Activated T-cell treated with anti-CD3 and anti-CD28 coated beads, Interleukin-2, amount 50 U/mL, for 4 hours (primary cell): ENCODE measurements around the gene MED16. TPM values are rescaled to one million over a fixed set of nuclear protein-coding genes. Genes with fewer than 3 reads are reported as not detected.

Experiments
- ATAC-seq, 2 donors: fragments of 200-7000 bp; cut with Tn5 transposase; one replicate each; pipeline ENCODE4 v1.10.0; 2021
- DNase-seq: peaks from one replicate; pipeline ENCODE4 v3.0.0-alpha.2; 2020
- H3K27me3 Mint-ChIP-seq: one replicate; pipeline ENCODE4 v1.8.0; 2021; ENCODE audit warnings: low read depth, mixed read lengths
- H3K36me3 Mint-ChIP-seq: one replicate; pipeline ENCODE4 v1.8.0; 2022; ENCODE audit warnings: mixed read lengths; ENCODE audit not compliant: insufficient read depth
- H3K4me1 Mint-ChIP-seq: one replicate; pipeline ENCODE4 v1.8.0; 2021; ENCODE audit warnings: low read depth, mixed read lengths
- H3K4me3 Mint-ChIP-seq: one replicate; pipeline ENCODE4 v1.8.0; 2021; ENCODE audit warnings: mild to moderate bottlenecking, moderate library complexity, mixed read lengths
- H3K9me3 Mint-ChIP-seq: one replicate; pipeline ENCODE4 v1.8.0; 2021; ENCODE audit warnings: mixed read lengths
- total RNA-seq, 3 donors: library from RNA; stranded (reverse); gene quantifications; one replicate each; pipeline ENCODE4 v1.2.1, GENCODE V29; 2021

The MED16 gene
- 10 to 100 TPM; 70.4 to 73.9 (median 73.6) TPM for total RNA-seq

- H3K36me3 Mint-ChIP-seq = peaks cover 10% of the 10 kb centered on the region
- ATAC-seq = peak; percentile 93 to 94
- H3K9me3 Mint-ChIP-seq = no peaks in the 10 kb centered on the region
- H3K27me3 Mint-ChIP-seq = no peaks in the 10 kb centered on the region
- peak within 1 kb of the TSS; percentile 90 for H3K4me3 Mint-ChIP-seq
- H3K4me1 Mint-ChIP-seq = peaks cover 22% of the 10 kb centered on the region
- peak; percentile 88 for DNase-seq
These were observed at the start of gene MED16, which contains the start of gene RNU6-9 for GRCh38 chr19:892894-893689. Gene MED16, minus strand, starts transcription at chr19:893187. Its CDS starts 2,056 bp downstream, at chr19:891131. Gene RNU6-9, plus strand, starts transcription at chr19:893484.

GRCh38 chr19:942133-942645 lies 49.2 kb upstream of the MED16 start:
- no peaks in the 10 kb centered on the region for H3K36me3 Mint-ChIP-seq
- no peak for ATAC-seq
- no peaks in the 10 kb centered on the region for H3K27me3 Mint-ChIP-seq
- H3K4me3 Mint-ChIP-seq = no peak overlapping the region
- no peaks in the 10 kb centered on the region for H3K9me3 Mint-ChIP-seq
- no peak for DNase-seq
- H3K4me1 Mint-ChIP-seq = peaks cover 20% of the 10 kb centered on the region

- DNase-seq (no peak), ATAC-seq (no peak)
- Mint-ChIP-seq H3K36me3 (no peaks in the 10 kb centered on the region), H3K27me3 (no peaks in the 10 kb centered on the region), H3K4me1 (peaks cover 21% of the 10 kb centered on the region), H3K9me3 (no peaks in the 10 kb centered on the region), H3K4me3 (peak overlapping the region; percentile 67)
These were observed 48.5 kb upstream of the MED16 start for GRCh38 chr19:941292-942132.

GRCh38 chr19:940591-941291 lies 47.8 kb upstream of the MED16 start:
- Mint-ChIP-seq H3K4me1 (peaks cover 21% of the 10 kb centered on the region), H3K4me3 (peak overlapping the region; percentile 67), H3K9me3 (no peaks in the 10 kb centered on the region), H3K27me3 (no peaks in the 10 kb centered on the region), H3K36me3 (no peaks in the 10 kb centered on the region)
- DNase-seq (peak; percentile 60), ATAC-seq (peak; percentile 76 to 79)

- Mint-ChIP-seq H3K36me3 (no peaks in the 10 kb centered on the region), H3K9me3 (no peaks in the 10 kb centered on the region), H3K4me1 (peaks cover 21% of the 10 kb centered on the region), H3K27me3 (no peaks in the 10 kb centered on the region), H3K4me3 (peak overlapping the region; percentile 66)
- DNase-seq (no peak), ATAC-seq (no peak)
These were observed 46.9 kb upstream of the MED16 start for GRCh38 chr19:939922-940321.

GRCh38 chr19:939439-939838 lies 46.5 kb upstream of the MED16 start:
- DNase-seq (no peak), ATAC-seq (no peak)
- Mint-ChIP-seq H3K4me1 (peaks cover 21% of the 10 kb centered on the region), H3K36me3 (no peaks in the 10 kb centered on the region), H3K27me3 (no peaks in the 10 kb centered on the region), H3K4me3 (no peak overlapping the region), H3K9me3 (no peaks in the 10 kb centered on the region)

GRCh38 chr19:938233-938923 lies 45.4 kb upstream of the MED16 start:
- ATAC-seq = no peak

GRCh38 chr19:937259-937694 lies 44.3 kb upstream of the MED16 start:
- DNase-seq (peak; percentile 37), ATAC-seq (peak; percentile 43 to 59)
- no peaks in the 10 kb centered on the region for H3K27me3 Mint-ChIP-seq

More at GRCh38 chr19:938233-938923, 45.4 kb upstream of the MED16 start:
- Mint-ChIP-seq H3K4me1 (peaks cover 23% of the 10 kb centered on the region), H3K36me3 (no peaks in the 10 kb centered on the region), H3K27me3 (no peaks in the 10 kb centered on the region), H3K9me3 (no peaks in the 10 kb centered on the region), H3K4me3 (no peak overlapping the region)
- DNase-seq = no peak

GRCh38 chr19:936175-936546 lies 43.2 kb upstream of the MED16 start:
- H3K4me3 Mint-ChIP-seq = no peak overlapping the region
- H3K9me3 Mint-ChIP-seq = no peaks in the 10 kb centered on the region
- H3K36me3 Mint-ChIP-seq = no peaks in the 10 kb centered on the region
- ATAC-seq (no peak), DNase-seq (no peak)
- no peaks in the 10 kb centered on the region for H3K27me3 Mint-ChIP-seq
- peaks cover 27% of the 10 kb centered on the region for H3K4me1 Mint-ChIP-seq

More at GRCh38 chr19:937259-937694, 44.3 kb upstream of the MED16 start:
- no peaks in the 10 kb centered on the region for H3K9me3 Mint-ChIP-seq
- H3K4me1 Mint-ChIP-seq = peaks cover 29% of the 10 kb centered on the region
- no peak overlapping the region for H3K4me3 Mint-ChIP-seq
- no peaks in the 10 kb centered on the region for H3K36me3 Mint-ChIP-seq

- H3K4me1 Mint-ChIP-seq = peaks cover 25% of the 10 kb centered on the region
- DNase-seq (no peak), ATAC-seq (no peak)
- H3K36me3 Mint-ChIP-seq = no peaks in the 10 kb centered on the region
- no peak overlapping the region for H3K4me3 Mint-ChIP-seq
- no peaks in the 10 kb centered on the region for H3K9me3 Mint-ChIP-seq
- H3K27me3 Mint-ChIP-seq = no peaks in the 10 kb centered on the region
These were observed 42.0 kb upstream of the MED16 start for GRCh38 chr19:934865-935479.

GRCh38 chr19:934197-934840 lies 41.3 kb upstream of the MED16 start:
- Mint-ChIP-seq H3K4me3 (no peak overlapping the region), H3K9me3 (no peaks in the 10 kb centered on the region), H3K4me1 (peaks cover 24% of the 10 kb centered on the region), H3K36me3 (no peaks in the 10 kb centered on the region), H3K27me3 (no peaks in the 10 kb centered on the region)
- DNase-seq = no peak
- ATAC-seq = no peak

- H3K36me3 Mint-ChIP-seq = no peaks in the 10 kb centered on the region
- no peaks in the 10 kb centered on the region for H3K27me3 Mint-ChIP-seq
These were observed 40.5 kb upstream of the MED16 start for GRCh38 chr19:933553-933882.

More at GRCh38 chr19:933553-933882, 40.5 kb upstream of the MED16 start:
- peaks cover 24% of the 10 kb centered on the region for H3K4me1 Mint-ChIP-seq
- H3K9me3 Mint-ChIP-seq = no peaks in the 10 kb centered on the region
- no peak for DNase-seq
- H3K4me3 Mint-ChIP-seq = no peak overlapping the region
- ATAC-seq = no peak
